ENCODE data around the gene NF2. TPM values are rescaled to one million over a fixed set of nuclear protein-coding genes. Genes with fewer than 3 reads are reported as not detected.
"Not testable (repeated sequence)": the region's sequence is repeated elsewhere in the genome, so short reads cannot be mapped to it uniquely, and the experiment has no call there.

The NF2 gene
- total RNA-seq, 4 donors from 2014 or later, result 32.4 to 36.8 (median 34.4) TPM

- no peaks in the 10 kb centered on the region for H3K36me3 ChIP-seq
- H3K27me3 ChIP-seq, result no peaks in the 10 kb centered on the region
- no peaks in the 10 kb centered on the region for H3K9me3 ChIP-seq
- peaks cover 5% of the 10 kb centered on the region for H3K4me1 ChIP-seq
- WGBS, result 59% methylated on average over 9 of the region's 9 CpGs
- TF ChIP-seq CTCF (IDR thresholded peaks at IDR 0.05) (no peak), POLR2A (IDR thresholded peaks at IDR 0.05) (no peak), POLR2AphosphoS5 (IDR thresholded peaks at IDR 0.05) (no peak), EP300 (IDR thresholded peaks at IDR 0.05) (no peak)
- DNase-seq (ENCODE audit: low spot score in 2 of 2), result no peak
- no peak overlapping the region for H3K27ac ChIP-seq
- H3K4me3 ChIP-seq, result no peak overlapping the region
Observed at GRCh38 chr22:29587938-29588699, 15.3 kb upstream of the NF2 start.

DNA sequence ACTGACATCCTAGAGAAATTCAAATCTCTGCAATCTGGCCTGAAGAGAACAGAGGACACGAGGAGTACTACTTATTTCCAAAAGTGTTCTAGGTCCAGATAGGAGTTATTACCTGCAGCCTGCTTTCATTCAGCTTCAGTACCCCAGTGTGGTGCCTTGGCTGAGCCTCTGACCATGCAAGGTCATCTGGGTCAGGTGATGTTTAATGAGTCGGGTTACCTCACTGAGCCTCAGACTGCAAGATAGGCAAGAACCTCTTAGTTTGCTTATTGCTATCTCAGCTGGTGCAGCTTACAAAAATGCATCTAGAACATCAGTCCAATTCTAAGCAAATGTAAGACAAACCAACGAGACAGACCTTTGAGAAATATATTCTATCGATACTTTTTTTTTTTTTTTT lies 9.5 kb upstream of the NF2 start:
- WGBS, result 79% methylated on average over 4 of the region's 4 CpGs

DNA sequence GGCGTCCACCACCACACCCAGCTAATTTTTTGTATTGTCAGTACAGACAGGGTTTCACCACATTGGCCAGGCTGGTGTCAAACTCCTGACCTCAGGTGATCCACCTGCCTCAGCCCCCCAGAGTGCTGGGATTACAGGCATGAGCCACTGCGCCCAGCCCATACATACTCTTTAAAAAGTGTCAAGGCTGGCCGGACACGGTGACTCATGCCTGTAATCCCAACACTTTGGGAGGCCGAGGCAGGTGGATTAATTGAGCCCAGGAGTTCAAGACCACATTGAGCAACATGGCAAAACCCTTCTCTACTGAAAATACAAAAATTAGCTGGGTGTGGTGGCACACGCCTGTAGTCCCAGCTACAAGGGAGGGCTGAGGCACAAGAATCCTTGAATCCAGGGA lies 9.0 kb upstream of the NF2 start:
- not testable (repeated sequence) for H3K9me3 ChIP-seq; H3K4me1 ChIP-seq; DNase-seq (ENCODE audit: low spot score in 2 of 2); H3K4me3 ChIP-seq; H3K27me3 ChIP-seq; H3K27ac ChIP-seq; H3K36me3 ChIP-seq
- WGBS, result 100% methylated on average over 2 of the region's 6 CpGs

More for the DNA sequence above, 9.5 kb upstream of the NF2 start:
- DNase-seq (ENCODE audit: low spot score in 2 of 2), result no peak
- Histone ChIP-seq H3K4me1 (peaks cover 5% of the 10 kb centered on the region), H3K36me3 (no peaks in the 10 kb centered on the region), H3K27me3 (no peaks in the 10 kb centered on the region), H3K27ac (no peak overlapping the region), H3K4me3 (no peak overlapping the region), H3K9me3 (no peaks in the 10 kb centered on the region)
- no peak for TF ChIP-seq EP300 (IDR thresholded peaks at IDR 0.05)
- no peak for TF ChIP-seq POLR2AphosphoS5 (IDR thresholded peaks at IDR 0.05)
- no peak for TF ChIP-seq POLR2A (IDR thresholded peaks at IDR 0.05)
- no peak for TF ChIP-seq CTCF (IDR thresholded peaks at IDR 0.05)

DNA sequence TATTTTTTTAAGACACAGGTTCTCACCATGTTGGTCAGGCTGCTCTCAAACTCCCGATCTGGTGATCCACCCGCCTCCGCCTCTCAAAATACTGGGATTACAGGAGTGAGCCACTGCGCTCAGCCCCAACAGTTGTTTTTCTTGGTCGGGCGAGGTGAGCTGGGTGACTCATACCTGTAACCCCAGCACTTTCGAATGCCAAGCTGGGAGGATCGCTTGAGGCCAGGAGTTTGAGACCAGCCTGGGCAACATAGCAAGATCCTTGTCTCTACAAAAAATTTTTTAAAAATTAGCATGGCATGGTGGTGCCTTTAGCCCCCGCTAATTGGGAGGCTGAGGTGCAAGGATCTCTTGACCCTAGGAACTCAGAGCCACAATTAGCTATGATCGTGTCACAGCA lies 7.0 kb upstream of the NF2 start:
- no peak for DNase-seq (ENCODE audit: low spot score in 2 of 2)
- 84% methylated on average over 10 of the region's 10 CpGs for WGBS

DNA sequence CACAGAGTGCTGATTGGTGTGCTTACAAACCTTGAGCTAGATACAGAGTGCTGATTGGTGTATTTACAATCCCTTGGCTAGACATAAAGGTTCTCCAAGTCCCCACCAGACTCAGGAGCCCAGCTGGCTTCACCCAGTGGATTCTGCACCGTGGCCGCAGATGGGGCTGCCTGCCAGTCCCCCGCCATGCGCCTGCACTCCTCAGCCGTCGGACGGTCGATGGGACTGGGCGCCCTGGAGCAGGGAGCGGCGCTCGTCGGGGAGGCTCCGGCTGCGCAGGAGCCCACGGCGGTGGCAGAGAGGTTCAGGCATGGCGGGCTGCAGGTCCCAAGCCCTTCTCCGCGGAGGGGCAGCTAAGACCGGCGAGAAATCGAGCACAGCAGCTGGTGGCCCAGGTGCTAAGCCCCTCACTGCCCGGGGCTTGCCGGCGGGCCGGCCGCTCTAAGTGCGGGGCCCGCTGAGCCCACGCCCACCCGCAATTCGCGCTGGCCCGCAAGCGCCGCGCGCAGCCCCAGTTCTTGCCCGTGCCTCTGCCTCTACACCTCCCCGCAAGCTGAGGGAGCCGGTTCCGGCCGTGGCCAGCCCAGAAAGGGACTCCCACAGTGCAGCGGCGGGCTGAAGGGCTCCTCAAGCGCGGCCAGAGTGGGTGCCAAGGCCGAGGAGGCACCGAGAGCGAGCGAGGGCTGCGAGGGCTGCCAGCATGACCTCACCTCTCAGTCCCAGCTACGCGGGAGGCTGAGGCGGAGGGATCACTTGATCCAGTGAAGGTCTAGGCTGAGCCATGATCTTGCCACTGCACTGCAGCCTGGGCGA lies 5.4 kb upstream of the NF2 start:
- H3K4me3 ChIP-seq; DNase-seq (ENCODE audit: low spot score in 2 of 2); H3K36me3 ChIP-seq; H3K9me3 ChIP-seq; H3K27ac ChIP-seq; H3K27me3 ChIP-seq; H3K4me1 ChIP-seq: not testable (repeated sequence)
- 81% methylated on average over 37 of the region's 57 CpGs for WGBS

More for the DNA sequence above, 7.0 kb upstream of the NF2 start:
- no peak overlapping the region for H3K4me3 ChIP-seq
- TF ChIP-seq POLR2AphosphoS5 (IDR thresholded peaks at IDR 0.05) (no peak), POLR2A (IDR thresholded peaks at IDR 0.05) (no peak), CTCF (IDR thresholded peaks at IDR 0.05) (no peak), EP300 (IDR thresholded peaks at IDR 0.05) (no peak)
- H3K4me1 ChIP-seq, result no peaks in the 10 kb centered on the region
- no peaks in the 10 kb centered on the region for H3K9me3 ChIP-seq
- no peaks in the 10 kb centered on the region for H3K36me3 ChIP-seq
- no peak overlapping the region for H3K27ac ChIP-seq
- no peaks in the 10 kb centered on the region for H3K27me3 ChIP-seq

GRCh38 chr22:29598684-29599020 lies 4.8 kb upstream of the NF2 start:
- Histone ChIP-seq H3K27me3 (no peaks in the 10 kb centered on the region), H3K4me1 (no peaks in the 10 kb centered on the region), H3K36me3 (no peaks in the 10 kb centered on the region), H3K4me3 (no peak overlapping the region), H3K9me3 (no peaks in the 10 kb centered on the region), H3K27ac (no peak overlapping the region)
- 91% methylated on average over 3 of the region's 3 CpGs for WGBS
- no peak for DNase-seq (ENCODE audit: low spot score in 2 of 2)
- TF ChIP-seq POLR2A (IDR thresholded peaks at IDR 0.05) (no peak), POLR2AphosphoS5 (IDR thresholded peaks at IDR 0.05) (no peak), CTCF (IDR thresholded peaks at IDR 0.05) (no peak), EP300 (IDR thresholded peaks at IDR 0.05) (no peak)
